NCI-H345 treated with DMSO at 0.1 percent for 48 hours (cell line): ENCODE measurements around the gene SMIM32.

Source experiments
- DNase-seq: peaks from one replicate; lab custom pipeline; 2025; ENCODE audit not compliant: unreplicated experiment; lab: John Stamatoyannopoulos, UW

SMIM32 gene

DNA sequence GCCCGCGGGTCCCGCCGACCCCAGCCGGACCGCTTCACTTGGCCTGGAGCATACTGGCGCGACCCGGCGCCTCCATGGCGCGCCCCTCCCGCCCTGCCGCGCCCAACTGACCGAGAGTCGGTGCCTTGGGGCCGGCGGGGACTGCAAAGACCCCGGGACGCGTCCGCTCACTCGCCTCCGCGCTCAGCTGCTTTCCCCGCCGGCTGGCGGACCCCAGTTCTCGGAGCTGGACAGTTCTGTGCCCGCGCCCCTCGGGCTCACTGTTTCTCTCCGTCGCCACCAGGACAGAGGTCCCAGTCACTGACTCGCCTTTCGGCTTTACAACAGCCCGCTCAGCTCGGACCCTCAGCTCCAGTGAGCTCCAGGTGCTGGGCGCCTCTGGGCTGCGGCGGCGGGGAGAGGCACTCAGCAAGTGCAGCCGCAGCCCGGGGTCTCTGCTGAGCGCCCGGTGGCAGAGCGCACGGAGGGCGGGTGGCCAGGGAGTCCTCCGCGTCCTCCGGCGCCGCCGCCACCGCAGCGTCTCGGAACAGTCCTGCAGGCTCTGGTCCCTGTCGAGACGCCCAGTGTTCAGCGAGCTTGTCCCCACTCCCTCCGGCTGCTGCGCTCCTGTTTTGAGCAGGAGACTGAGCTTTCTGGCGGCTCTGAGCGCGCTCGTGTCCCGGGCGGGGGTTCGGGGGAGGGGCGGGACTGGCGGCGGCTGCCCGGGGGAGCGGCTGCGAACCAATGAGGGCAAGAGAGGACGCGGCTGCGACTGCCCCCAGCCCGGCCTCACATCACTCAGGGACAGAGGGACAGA, at the start of gene SMIM32:
SMIM32 (minus strand) TSS at position 637 of the 796 bp plus-strand sequence. CDS start 638 bp downstream, outside the sequence.
- DNase-seq: peak; percentile 57

DNA sequence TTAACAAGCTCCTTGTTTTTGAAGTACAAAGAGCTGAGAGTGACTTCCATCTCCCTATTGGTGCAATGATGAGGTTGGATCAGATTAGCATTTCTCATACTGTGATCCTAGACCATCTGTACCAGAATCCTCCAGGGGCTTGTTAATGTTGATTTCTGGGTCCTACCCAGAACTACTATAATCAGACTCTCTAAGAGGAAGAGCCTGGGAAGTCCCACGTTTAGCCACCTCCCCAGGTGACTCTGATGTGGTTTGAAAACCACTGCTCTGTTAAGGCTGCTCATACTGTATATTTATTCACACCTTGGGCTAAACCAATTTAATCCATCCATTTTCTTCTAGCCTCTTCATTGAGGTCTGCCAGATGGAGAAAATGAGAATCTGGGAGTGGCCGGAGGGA, 49.6 kb upstream of the SMIM32 start:
- DNase-seq: no peak

DNA sequence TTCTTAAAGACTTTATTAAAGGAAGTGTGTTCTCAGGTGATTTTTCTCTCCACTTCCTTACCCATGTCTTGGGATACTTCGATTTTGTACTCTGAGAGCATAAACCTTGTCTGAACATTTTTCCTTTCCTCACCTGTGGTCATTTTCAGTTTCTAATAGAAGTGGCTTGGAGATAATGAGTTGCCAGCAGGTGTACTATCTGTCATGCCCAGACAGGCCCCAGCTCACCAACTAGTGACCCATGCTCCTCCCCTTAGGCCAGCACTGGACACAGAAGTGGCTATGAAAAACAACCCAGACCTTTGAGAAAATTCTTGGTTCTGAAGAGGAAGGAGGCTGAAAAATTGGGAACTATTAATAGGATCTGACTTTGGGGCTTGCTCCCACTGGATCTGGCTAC, 49.2 kb upstream of the SMIM32 start:
- DNase-seq: no peak

DNA sequence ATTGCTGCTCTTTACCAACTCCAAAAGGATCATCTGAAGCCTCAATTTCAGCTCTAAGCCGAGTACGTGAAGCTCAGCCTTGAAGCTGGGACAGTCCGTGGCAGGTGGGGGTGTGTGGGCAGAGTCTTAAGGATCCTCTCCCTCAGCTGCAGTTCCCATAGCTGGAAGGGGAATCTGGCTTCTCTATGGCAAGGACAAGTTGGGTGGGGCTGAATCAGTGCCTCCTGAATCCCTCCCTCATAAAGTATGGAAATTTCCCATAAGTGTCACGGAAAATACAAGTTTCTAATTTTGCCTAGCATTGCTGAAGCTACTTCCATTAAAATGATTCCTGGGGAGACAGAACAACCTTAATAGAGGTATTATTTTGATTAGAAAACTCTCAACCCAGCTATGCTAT, 47.9 kb upstream of the SMIM32 start:
- DNase-seq: no peak

DNA sequence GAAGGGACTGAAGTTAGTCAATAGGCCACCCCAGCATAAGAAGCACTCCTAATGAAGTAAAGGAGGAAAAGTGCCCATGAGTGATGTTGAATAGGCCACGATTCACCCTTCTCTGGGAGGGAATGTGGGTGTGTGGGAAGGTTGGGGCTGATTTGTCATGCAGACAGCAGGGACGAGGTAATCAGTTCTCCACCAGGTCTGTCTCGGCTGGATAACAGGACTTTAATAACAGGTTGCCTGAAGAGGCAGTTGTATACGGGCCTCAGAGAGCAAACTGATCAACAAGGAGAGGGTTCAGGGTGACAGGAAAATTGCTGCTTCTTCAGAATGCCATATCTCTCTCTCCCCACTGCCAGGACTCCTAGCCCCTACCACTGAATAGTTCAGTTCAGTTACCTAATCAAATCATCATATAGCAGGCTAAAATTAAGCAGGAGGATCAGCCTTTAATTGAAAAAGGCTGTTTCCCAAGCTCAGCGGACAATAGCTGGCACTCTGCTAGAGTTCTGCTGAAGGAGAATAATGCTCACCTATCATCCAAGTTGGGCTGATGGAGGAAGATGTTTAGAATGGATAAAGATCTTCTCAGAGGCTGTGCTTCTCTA, 43.6 kb upstream of the SMIM32 start:
- no peak for DNase-seq

DNA sequence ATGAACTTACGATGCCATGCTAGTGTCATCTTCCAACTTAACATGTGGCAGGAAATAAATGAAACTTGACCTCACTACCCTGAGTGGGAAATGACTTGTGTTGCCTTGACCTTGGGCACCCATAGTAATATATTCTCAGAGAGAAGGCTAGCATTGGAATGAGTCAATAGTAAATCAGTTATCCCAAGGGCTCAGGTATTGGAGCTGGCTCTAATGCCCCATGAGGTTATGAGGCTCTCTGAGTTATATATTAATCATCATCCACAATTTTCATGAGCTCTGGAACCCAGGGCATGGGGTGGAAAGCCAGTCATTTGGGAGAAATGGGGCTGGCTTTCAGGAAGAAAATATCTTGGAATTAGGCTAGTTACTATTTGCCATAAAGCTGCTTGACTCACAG, 42.4 kb upstream of the SMIM32 start:
- DNase-seq: no peak

DNA sequence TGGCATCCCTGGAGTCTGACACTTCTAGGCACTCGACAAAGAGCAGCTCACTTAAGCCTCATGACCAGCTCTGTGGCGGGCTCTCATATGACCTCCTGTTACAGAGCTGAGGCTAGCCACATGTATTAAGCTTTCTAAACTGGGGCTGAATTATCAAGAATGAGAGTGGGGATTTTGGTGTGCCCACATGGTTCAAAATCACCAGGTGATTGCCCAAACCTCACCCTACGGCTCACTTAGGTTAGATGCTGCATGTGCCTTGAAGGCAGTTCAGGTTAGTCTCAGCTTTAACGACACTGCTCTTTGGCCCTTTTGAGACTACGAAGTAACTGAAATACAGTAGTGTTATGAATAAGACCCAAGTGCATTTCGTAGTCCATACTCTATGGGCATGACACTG, 39.4 kb upstream of the SMIM32 start:
- no peak for DNase-seq

DNA sequence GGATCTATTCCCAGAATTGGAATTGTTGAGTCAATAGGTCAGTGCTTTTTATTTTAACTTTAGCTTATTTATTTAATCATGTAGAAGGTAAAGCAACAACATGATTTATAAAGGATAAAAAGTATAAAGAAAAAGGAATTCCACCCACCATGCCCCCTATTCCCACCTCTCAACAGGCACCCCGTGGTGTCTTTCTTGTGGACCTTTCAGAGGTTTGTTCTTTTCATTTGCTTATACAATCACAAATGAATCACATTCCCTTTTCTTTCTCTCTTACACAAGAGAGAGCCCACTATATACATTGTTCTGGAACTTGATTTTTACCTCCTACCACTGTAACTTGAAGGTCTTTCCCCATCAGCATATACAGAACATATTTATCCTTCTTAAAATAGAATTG, 37.2 kb upstream of the SMIM32 start:
- DNase-seq: no peak

DNA sequence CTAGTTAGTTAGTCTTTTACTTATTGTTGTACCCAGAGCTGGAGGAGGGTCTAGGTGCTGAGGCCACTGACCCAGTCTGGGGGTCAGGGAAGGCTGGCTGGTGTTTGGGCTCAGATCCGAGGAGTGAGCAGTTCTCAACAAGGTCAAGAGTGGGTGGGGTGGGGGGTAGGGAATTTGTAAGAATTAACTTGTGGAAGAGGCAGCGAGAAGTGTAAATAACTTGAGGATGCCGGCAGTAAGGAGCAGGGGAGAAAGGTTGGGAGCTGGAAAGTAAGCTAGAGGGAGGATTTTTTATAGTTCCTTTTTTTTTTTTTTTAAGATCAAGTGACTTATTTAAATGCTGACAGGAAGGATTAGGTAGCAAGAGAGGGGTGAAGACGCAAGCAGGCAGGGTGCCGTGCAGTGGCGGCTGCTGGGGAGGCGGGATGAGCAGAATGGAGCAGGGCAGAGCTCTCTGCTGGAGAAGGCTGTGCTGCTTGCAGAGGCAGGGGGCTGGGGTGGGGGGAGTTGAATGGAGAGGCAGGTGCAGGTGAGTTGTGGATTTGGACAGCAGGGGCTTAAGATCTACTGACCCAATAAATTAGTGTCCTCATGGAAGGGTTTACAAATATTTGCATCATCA, 35.3 kb upstream of the SMIM32 start:
- DNase-seq: no peak

DNA sequence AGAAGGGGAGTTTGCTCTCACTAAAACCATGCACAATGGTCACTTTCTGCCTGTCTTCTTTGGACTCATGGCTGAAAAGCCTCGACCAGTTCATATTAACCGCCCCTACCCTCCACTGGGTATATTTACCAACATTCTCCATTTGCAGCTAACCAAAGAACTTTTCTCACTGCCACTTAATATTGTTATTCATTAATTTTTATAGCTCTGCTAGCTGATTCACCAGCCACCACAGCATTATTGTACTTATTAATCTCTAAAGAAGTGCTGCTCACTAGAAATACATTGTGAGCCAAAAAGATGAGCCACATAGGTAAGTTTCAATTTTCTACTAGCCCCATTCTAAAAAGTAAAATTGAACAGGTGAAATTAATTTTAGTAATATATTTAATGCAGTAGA, 33.4 kb upstream of the SMIM32 start:
- no peak for DNase-seq

DNA sequence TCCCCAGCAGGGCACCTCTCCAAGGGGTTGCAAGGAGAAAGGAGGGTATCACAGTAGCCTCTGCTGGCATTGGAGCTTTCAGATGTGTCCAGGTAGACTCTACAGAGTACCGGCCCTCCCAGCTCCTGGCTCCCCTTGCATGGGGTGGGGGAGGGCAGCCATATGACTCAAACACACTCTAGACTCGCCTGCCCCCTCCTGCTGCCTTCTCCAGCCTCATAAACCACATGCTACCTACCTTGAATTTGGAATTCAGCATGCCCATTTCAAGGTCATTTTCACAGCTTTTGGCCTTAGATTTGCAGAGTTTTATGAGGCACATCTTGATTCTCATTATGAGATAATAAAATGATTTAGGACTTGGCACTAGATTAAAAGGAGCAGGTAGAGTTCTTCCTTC, 32.8 kb upstream of the SMIM32 start:
- DNase-seq: no peak

DNA sequence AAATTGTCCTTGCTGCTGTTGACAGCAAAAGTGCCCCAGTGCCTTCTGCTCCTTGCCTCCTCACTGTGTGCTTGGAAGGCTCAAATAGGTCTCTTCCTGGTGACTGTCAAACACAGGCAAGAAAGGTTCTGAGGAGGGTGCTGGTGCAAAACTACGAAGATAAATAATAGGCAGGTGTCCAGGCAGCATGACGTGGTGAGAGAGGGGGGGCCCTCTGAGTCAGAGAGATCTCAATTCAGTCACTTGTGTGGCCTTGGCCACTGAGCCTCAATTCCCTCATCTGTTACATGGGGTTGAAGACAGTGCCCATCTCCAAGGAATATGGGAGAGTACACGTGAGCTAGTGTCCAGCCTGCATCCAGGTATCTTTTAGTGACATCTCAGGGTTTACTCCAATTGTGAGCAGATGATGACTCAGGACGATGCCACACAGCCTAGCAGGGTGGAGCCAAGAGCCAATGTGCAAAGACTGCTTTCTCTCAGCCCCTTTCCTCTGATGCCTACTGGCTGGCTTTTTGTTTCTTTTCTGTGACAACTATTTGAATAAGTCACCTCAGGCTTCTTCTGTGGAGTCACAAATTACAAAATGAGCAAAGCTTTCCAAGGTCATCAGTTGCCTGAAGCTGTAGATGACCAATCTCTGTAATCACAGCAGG, 29.7 kb upstream of the SMIM32 start:
- no peak for DNase-seq

DNA sequence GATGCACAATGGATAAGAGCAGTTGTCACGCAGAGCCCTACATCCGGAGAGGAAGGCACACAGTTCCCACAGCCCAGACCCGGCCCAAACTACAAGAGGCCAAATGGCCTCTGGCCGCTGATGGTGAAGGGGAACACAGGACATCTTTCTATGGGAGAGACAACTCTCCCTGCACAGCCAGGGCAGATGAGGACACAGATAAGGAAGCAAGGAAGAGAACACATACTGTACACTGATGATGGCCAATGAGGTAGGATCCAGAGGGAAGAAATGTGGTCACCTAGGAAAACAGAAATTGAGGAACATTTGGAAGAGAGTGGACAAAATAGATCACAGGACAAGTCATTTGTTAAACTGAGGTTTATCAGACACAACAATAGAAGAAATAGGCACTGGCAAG, 28.4 kb upstream of the SMIM32 start:
- DNase-seq: no peak

DNA sequence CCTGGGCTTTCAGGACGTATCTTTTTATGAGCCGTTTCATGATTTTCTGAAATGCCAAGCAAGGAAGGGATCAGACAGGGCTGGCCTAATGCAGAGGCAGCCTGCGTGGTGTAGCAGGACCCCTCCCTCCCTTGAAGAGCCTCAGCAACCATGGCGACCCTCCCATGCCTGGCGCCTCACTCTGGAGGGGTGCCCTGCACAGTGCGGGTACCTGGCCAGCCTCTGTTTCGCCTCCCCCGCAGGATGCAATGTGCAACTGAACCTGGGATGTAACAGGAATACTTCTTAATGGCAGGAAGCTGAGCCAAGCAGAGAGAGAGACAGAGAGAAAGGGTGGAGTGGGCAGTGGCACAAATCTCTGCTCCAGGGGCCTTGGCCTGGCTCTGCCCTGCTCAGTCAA, 23.3 kb upstream of the SMIM32 start:
- DNase-seq: no peak

DNA sequence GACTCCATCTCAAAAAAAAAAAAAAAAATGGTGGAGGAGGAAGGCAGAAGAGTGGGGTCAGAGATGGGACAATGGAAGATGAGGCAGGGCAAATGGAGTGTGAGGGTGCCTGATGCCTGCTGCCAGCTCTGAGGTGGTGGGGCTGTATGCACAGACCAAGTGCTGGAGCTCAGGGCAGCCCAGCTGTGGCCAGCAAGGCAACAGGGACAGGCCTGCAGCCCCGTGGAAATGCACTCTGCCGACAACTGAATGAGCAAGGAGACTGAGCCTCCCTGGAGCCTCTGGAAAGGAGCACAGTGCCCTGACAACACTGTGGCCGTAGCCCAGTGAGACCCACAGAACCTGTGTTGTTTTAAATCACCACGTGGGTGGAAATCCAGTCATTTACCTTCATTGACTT, 22.9 kb upstream of the SMIM32 start:
- DNase-seq: no peak

DNA sequence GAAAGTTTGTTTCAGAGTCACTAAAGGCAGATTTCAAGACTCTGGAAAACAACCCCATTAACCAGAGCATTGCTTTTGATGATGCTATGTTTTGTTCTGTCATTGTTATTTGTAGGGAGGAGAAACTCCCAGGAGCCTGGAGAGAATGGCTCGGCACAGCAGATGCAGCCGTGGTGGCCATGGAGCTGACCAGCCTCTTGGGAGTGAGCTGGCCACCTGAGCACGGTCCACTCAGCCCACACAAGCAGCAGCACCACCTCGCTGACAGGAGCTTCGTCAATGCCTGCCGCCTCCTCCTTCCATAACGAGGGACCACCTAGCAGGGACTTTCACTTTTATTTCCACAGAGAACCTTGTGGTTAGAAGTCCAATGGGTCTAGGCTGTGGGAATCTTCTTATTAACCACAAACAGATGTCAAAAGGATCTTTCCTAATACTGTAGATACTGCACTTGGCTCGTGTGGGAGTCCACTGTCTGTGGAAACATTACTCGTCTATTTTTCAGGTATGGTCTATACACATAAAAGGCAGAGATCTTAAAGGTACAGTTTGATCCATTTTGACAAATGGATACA, 21.0 kb upstream of the SMIM32 start:
- DNase-seq: no peak

DNA sequence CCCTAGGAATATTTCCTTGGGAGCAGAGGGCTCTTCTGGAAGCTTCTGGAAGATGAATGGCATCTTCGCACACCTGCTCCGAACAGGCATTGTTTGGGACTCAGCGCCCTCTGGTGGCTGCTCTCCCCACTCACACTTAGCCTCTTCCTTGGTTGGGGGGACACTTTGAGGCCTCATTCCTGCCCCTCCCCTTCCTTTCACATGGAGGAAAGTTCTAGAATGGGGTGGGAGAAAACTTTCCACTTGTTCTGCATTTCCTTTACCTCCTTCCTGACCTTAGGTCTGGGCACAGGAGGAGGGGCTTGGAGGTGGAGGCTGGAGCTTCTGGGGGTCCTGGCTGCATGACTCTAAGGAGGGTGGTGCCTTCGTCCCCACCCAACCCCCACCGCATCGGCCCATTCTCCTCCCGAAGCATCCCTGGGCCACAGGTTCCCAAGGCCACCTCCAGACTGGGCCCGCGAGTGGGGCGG, 19.3 kb upstream of the SMIM32 start:
- peak; percentile 21 for DNase-seq

DNA sequence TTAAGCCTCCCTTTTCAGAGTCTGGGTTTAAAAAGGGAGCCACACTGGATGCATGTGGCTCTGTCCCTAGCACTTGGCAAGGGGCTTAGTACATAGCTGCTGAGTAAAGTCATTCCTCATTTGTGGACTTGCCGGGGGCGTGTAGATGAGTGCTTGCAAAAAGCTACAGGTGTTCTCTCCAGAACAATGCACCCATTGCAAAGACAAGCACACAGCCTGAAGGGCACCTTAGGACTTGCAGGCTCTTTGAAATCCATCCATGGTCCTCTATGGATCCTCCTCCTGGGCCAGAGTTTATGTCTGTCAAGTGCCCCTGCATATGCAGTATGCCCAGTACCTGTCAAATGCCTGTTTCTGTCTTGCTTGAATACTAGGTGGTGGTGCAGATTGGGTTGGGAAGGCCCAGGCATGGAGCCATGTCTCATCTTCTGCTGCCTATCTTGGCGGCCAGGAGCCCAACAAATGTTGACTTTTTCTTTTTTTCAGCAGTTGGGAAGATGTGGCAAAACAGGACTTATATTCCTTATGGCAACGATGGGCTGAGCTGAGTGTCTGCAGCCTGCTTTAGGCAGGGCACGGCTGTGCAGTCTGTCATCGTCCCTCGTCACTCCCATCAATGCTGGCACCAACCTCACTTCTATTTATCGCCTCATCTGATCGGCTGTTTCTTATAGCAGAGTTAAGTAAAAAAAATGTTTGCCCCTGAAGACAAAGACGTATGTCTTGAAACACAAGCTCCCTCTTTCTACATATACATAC, 18.5 kb upstream of the SMIM32 start:
- no peak for DNase-seq

DNA sequence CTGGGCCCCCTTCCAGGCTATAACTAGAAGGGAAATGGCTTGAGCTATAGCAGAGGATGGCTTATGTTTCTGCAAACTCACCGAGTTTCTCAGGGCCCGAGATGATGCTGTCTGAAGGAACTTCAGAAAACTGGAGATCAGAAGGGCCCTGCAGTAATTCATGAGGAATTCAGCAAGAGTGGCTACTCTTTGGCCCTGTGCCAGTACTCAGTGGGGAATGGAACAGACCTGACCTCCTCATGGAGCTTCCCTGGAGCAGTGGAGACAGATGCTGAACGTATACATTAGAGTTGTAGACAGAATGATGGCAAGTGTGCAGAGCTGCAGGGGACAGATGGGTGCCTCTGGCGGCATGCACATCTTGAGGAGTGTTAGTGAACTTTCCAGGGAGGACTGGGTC, 17.3 kb upstream of the SMIM32 start:
- DNase-seq: no peak

DNA sequence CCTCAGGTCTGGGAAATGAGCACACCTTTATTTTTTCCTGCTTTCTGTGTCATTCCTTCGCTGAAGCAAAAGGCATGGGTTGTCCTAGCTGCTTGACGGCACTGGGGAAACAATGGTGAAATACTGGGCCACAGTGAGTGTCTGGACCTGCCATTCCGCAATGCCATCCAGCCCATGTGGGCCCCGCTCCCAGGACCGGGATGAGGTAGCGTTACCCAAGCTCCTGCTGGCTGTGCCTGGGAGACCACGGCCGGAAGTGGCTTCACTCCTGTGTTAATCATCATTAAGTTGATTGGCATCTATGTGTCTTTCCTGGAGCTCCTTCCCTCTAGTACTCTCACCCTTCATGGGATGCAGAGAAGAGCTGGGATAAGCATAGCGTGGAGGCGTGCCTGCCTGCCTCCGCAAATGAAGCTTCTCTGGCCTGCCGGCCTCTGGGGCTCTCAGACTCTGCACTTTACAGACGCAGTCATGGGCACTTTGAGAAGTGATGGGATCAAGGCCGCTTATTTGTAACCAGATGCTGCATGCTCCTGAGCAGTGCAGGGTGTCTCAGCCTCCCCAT, 16.5 kb upstream of the SMIM32 start:
- no peak for DNase-seq
